ENCODE data around the gene TMEM11. TPM values are rescaled to one million over a fixed set of nuclear protein-coding genes. Genes with fewer than 3 reads are reported as not detected.

TMEM11 gene
- total RNA-seq, 3 donors from 2014 or later, result 25.7 to 34.4 (median 27.1) TPM

- no peak overlapping the region for H3K4me3 ChIP-seq
- intact Hi-C loops (cut with DNase I, micrococcal nuclease), result no loop called here
- no peak for TF ChIP-seq CTCF (IDR thresholded peaks at IDR 0.05)
- H3K9me3 ChIP-seq, result no peaks in the 10 kb centered on the region
- DNase-seq (no peak), ATAC-seq (no peak)
- peaks cover 8% of the 10 kb centered on the region for H3K4me1 ChIP-seq (ENCODE audit: low read depth)
- H3K36me3 ChIP-seq (ENCODE audit: low read depth), result no peaks in the 10 kb centered on the region
These were observed 47.3 kb downstream of the TMEM11 start for GRCh38 chr17:21166595-21167210.

GRCh38 chr17:21165922-21166594 lies 47.9 kb downstream of the TMEM11 start:
- intact Hi-C loops (cut with DNase I, micrococcal nuclease), result no loop called here
- Histone ChIP-seq H3K36me3 (ENCODE audit: low read depth) (no peaks in the 10 kb centered on the region), H3K4me1 (ENCODE audit: low read depth) (peaks cover 10% of the 10 kb centered on the region), H3K4me3 (no peak overlapping the region), H3K9me3 (no peaks in the 10 kb centered on the region)
- DNase-seq, result no peak
- TF ChIP-seq CTCF (IDR thresholded peaks at IDR 0.05), result no peak
- no peak for ATAC-seq

DNA sequence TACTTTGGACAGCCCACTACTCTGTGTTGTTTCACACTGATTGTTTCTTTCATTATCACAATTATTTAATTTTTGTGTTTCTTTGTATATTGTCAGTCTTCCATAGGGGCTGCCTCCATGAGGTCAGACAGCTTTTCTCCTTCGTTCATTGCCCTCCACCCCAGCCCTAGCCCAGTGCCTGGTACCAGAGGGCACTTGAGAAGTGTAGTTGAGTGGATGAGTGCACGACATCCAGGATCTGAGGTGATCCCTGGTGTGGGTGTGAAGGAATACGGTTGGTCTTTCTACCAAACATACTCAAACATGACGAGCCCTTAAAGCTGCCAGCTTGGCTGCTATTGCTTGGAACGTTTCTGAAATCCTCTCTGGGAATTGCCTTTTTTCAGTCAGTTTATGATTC lies 49.3 kb downstream of the TMEM11 start:
- DNase-seq (no peak), ATAC-seq (no peak)
- no peak overlapping the region for H3K4me3 ChIP-seq
- peaks cover 10% of the 10 kb centered on the region for H3K4me1 ChIP-seq (ENCODE audit: low read depth)
- no peaks in the 10 kb centered on the region for H3K36me3 ChIP-seq (ENCODE audit: low read depth)
- no peaks in the 10 kb centered on the region for H3K9me3 ChIP-seq
- TF ChIP-seq CTCF (IDR thresholded peaks at IDR 0.05), result no peak
- intact Hi-C loops (cut with DNase I, micrococcal nuclease), result no loop called here

GRCh38 chr17:21164216-21164615 lies 49.7 kb downstream of the TMEM11 start:
- H3K36me3 ChIP-seq (ENCODE audit: low read depth), result no peaks in the 10 kb centered on the region
- ATAC-seq, result no peak
- no peaks in the 10 kb centered on the region for H3K9me3 ChIP-seq
- intact Hi-C loops (cut with DNase I, micrococcal nuclease), result no loop called here
- no peak for TF ChIP-seq CTCF (IDR thresholded peaks at IDR 0.05)
- H3K4me3 ChIP-seq, result no peak overlapping the region
- no peak for DNase-seq
- H3K4me1 ChIP-seq (ENCODE audit: low read depth), result peaks cover 10% of the 10 kb centered on the region

DNA sequence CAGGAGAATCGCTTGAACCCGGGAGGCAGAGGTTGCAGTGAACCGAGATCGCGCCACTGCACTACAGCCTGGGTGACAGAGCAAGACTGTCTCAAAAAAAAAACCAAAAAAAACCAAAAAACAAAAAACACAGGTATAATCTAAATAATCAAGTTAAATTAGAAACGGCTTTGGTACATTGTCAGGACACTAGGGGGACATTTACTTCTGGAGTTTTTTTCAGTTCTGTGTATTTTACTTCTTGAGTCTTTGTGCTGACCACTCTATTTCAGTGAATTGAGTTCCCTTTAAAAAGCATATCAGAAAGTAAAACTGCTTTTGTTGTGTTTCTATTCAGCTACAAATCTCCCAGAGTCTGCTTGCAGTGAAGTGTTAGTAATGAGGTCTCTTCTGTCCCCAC lies 50.9 kb downstream of the TMEM11 start:
- intact Hi-C loops (cut with DNase I, micrococcal nuclease), result no loop called here
- DNase-seq, result no peak
- Histone ChIP-seq H3K36me3 (ENCODE audit: low read depth) (no peaks in the 10 kb centered on the region), H3K4me3 (no peak overlapping the region), H3K9me3 (no peaks in the 10 kb centered on the region), H3K4me1 (ENCODE audit: low read depth) (peaks cover 10% of the 10 kb centered on the region)
- no peak for TF ChIP-seq CTCF (IDR thresholded peaks at IDR 0.05)
- ATAC-seq, result no peak

Measured in mucosa of descending colon (tissue), 3 donors.